B cell (primary cell): ENCODE measurements around the gene PFKFB3. TPM values are rescaled to one million over a fixed set of nuclear protein-coding genes. Genes with fewer than 3 reads are reported as not detected.

Experiments
- ATAC-seq: fragments of 200-7000 bp; cut with Tn5 transposase; one replicate; pipeline ENCODE4 v1.10.0; 2021; ENCODE audit warnings: low read depth, mild to moderate bottlenecking, moderate number of reproducible peaks, moderate library complexity
- CTCF ChIA-PET: fragments of 350-600 bp; sonication (Branson Sonifier 250); formaldehyde crosslinking; loops from one replicate; lab custom pipeline; 2021; ENCODE audit warnings: antibody characterized with exemption, inconsistent platforms; lab: Charles Lee
- POLR2A ChIA-PET: fragments of 350-600 bp; sonication (Branson Sonifier 250); formaldehyde crosslinking; loops from one replicate; lab custom pipeline; 2021; ENCODE audit warnings: antibody characterized with exemption; lab: Charles Lee
- DNase-seq: peaks from one replicate; pipeline ENCODE4 v3.0.0; 2013
- H2AFZ ChIP-seq: 2 replicates; pipeline ENCODE4 v1.6.1; 2012; ENCODE audit warnings: mild to moderate bottlenecking, low read depth, low read length; ENCODE audit not compliant: insufficient read depth, poor library complexity, severe bottlenecking
- H3K27ac ChIP-seq, 2 donors: 1 replicate in 1 of 2; 2 replicates in 1 of 2; pipeline ENCODE4 v1.5.1; 2012 to 2013; ENCODE audit warnings: low read length in 2 of 2, mild to moderate bottlenecking in 2 of 2, moderate library complexity in 1 of 2
- H3K27me3 ChIP-seq, 4 experiments: fragments of 200-600 bp in 1 of 4; sonication (generic) in 1 of 4; replicated peaks in 1 of 4; 1 replicate in 2 of 4; 2 replicates in 2 of 4; pipeline versions ENCODE4 v1.6.1 to v1.7.0; 2013 to 2016; ENCODE audit warnings: low read length in 3 of 4, mild to moderate bottlenecking in 2 of 4, mixed read lengths in 1 of 4, moderate library complexity in 1 of 4; ENCODE audit not compliant: insufficient read depth in 4 of 4, control insufficient read depth in 3 of 4; ENCODE audit errors: control extremely low read depth in 1 of 4
- H3K36me3 ChIP-seq, 2 experiments: replicated peaks in 1 of 2; 1 replicate in 1 of 2; 2 replicates in 1 of 2; pipeline versions ENCODE4 v1.6.1 to v1.7.1; 2013; ENCODE audit warnings: low read length in 1 of 2; ENCODE audit not compliant: insufficient read depth in 2 of 2, control insufficient read depth in 1 of 2; ENCODE audit errors: control extremely low read depth in 1 of 2, extremely low read depth in 1 of 2
- H3K4me1 ChIP-seq, 2 donors: fragments of 200-600 bp in 1 of 2; sonication (generic) in 1 of 2; 1 replicate in 1 of 2; 2 replicates in 1 of 2; pipeline versions ENCODE4 v1.5.1 to v1.6.1; 2013 to 2017; ENCODE audit warnings: low read length in 2 of 2; ENCODE audit not compliant: control insufficient read depth in 2 of 2, insufficient read depth in 2 of 2
- H3K4me2 ChIP-seq: replicated peaks from 2 replicates; pipeline ENCODE3; 2012; ENCODE audit warnings: mild to moderate bottlenecking, low read depth, low read length; ENCODE audit not compliant: poor library complexity, severe bottlenecking
- H3K4me3 ChIP-seq, 5 experiments: fragments of 200-600 bp in 1 of 5; sonication (generic) in 1 of 5; 1 replicate in 3 of 5; 2 replicates in 2 of 5; pipeline versions ENCODE4 v1.5.1 to v1.7.0; 2011 to 2016; ENCODE audit warnings: low read length in 4 of 5, mild to moderate bottlenecking in 4 of 5, low read depth in 2 of 5, control low read depth in 1 of 5, moderate library complexity in 1 of 5; ENCODE audit not compliant: insufficient read depth in 1 of 5; ENCODE audit errors: control extremely low read depth in 1 of 5, extremely low read depth in 1 of 5
- H3K79me2 ChIP-seq: fragments of 200-600 bp; sonication (generic); one replicate; pipeline ENCODE4 v1.6.0; 2016; ENCODE audit warnings: low read length; ENCODE audit not compliant: control insufficient read depth, insufficient read depth
- H3K9ac ChIP-seq: fragments of 200-600 bp; sonication (generic); 2 replicates; pipeline ENCODE4 v1.6.1; 2017; ENCODE audit warnings: mild to moderate bottlenecking, low read length, moderate library complexity
- H3K9me3 ChIP-seq, 3 donors: one replicate each; pipeline versions ENCODE4 v1.6.1 to v1.7.1; 2013; ENCODE audit warnings: low read length in 2 of 3; ENCODE audit not compliant: control insufficient read depth in 2 of 3, insufficient read depth in 1 of 3; ENCODE audit errors: control extremely low read depth in 1 of 3
- H4K20me1 ChIP-seq: 2 replicates; pipeline ENCODE4 v1.6.0; 2012; ENCODE audit warnings: mild to moderate bottlenecking, low read length; ENCODE audit not compliant: insufficient read depth, control insufficient read depth, poor library complexity, severe bottlenecking
- H3K27ac Mint-ChIP-seq: one replicate; pipeline ENCODE4 v1.8.0; 2021; ENCODE audit warnings: mixed read lengths
- H3K27me3 Mint-ChIP-seq: one replicate; pipeline ENCODE4 v1.8.0; 2021; ENCODE audit warnings: mixed read lengths
- H3K4me1 Mint-ChIP-seq: one replicate; pipeline ENCODE4 v1.8.0; 2021; ENCODE audit warnings: mixed read lengths
- H3K4me3 Mint-ChIP-seq: one replicate; pipeline ENCODE4 v1.8.0; 2021; ENCODE audit warnings: mixed read lengths
- H3K9me3 Mint-ChIP-seq: one replicate; pipeline ENCODE4 v1.8.0; 2022; ENCODE audit warnings: mixed read lengths; ENCODE audit not compliant: insufficient read depth
- CTCF ChIP-seq: fragments of 200-600 bp; IDR thresholded peaks from one replicate; pipeline ENCODE4 v1.8.0; 2022; ENCODE audit warnings: antibody characterized with exemption, mild to moderate bottlenecking
- EZH2 ChIP-seq: IDR thresholded peaks from 2 replicates; pipeline ENCODE4 v1.6.1; 2012; ENCODE audit warnings: borderline replicate concordance, low read depth, mild to moderate bottlenecking, moderate library complexity, low read length; ENCODE audit not compliant: insufficient read depth, poor library complexity, severe bottlenecking
- WGBS: methylation state at CpG from one replicate; pipeline ENCODE4 v1.1.5; 2013; ENCODE audit warnings: missing lambda C conversion rate; ENCODE audit not compliant: insufficient coverage; 5-methylcytosine and 5-hydroxymethylcytosine counted together
- intact Hi-C: fragments of 100-400 bp; cut with micrococcal nuclease; formaldehyde crosslinking; loops from one replicate; pipeline ENCODE4 v1.10.0; 2022
- polyA plus RNA-seq: library from polyadenylated mRNA; depleted of rRNA; stranded (reverse); fragments of >200 nt; gene quantifications from 2 replicates; pipeline ENCODE4 v1.2.3, GENCODE V29; 2012
- total RNA-seq, 2 donors: library from RNA; stranded (reverse); fragments of 120-200 nt in 1 of 2; gene quantifications; 1 replicate in 1 of 2; 2 replicates in 1 of 2; pipeline versions ENCODE4 v1.2.3 to v1.2.4, GENCODE V29; 2013 to 2022

Gene PFKFB3
- total and polyA plus RNA-seq, 2 donors (not counting 1 experiment from before 2014, with no cell fraction given), result 13.2 to 239 TPM

GRCh38 chr10:6197321-6197720, 5.4 kb upstream of the PFKFB3 start:
- H3K27ac Mint-ChIP-seq, result no peak overlapping the region
- peaks cover 17% of the 10 kb centered on the region for H3K4me1 Mint-ChIP-seq
- Histone ChIP-seq H3K79me2 (peaks cover 18% of the 10 kb centered on the region), H3K9ac (no peak overlapping the region), H3K4me2 (no peak overlapping the region), H3K4me1 (peaks cover 9 to 16% of the 10 kb centered on the region in 2 donors), H2AFZ (no peak overlapping the region), H3K27me3 (no peaks in the 10 kb centered on the region), H4K20me1 (peaks cover 16% of the 10 kb centered on the region), H3K27ac (no peak overlapping the region), H3K36me3 (no peaks in the 10 kb centered on the region), H3K9me3 (no peaks in the 10 kb centered on the region), H3K4me3 (no peak overlapping the region)
- DNase-seq, result no peak
- TF ChIP-seq EZH2 (no peak), CTCF (no peak)
- POLR2A ChIA-PET, result no interaction called here
- CTCF ChIA-PET, result interaction anchor here (2.3 kb wide), 1 partner anchor 204 kb away, joined by 13 read pairs; no protein-coding TSS in a partner anchor
- no peaks in the 10 kb centered on the region for H3K27me3 Mint-ChIP-seq
- no peak overlapping the region for H3K4me3 Mint-ChIP-seq
- no peak for ATAC-seq
- no CpG with 5 or more reads among the region's 2 CpGs for WGBS
- intact Hi-C loops, result no loop called here
- no peaks in the 10 kb centered on the region for H3K9me3 Mint-ChIP-seq

DNA sequence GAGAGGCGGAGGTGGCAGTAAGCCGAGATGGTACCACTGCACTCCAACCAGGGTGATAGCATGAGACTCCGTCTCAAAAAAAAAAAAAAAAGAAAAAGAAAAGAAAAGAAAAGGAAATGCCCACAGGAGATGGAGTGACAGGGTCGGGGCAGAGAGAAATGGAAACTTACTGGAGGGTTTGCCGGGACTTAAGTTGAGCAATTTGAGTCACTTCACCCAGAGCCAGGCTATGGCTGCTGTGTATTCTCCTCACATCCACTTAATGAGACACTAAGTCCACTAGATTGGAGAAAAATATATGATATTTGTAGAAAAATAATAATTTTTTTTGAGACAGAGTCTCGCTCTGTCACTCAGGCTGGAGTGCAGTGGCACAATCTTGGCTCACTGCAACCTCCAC, 4.6 kb upstream of the PFKFB3 start:
- Histone ChIP-seq H3K36me3 (no peaks in the 10 kb centered on the region), H3K27ac (no peak overlapping the region), H3K27me3 (no peaks in the 10 kb centered on the region), H3K9ac (no peak overlapping the region), H3K9me3 (no peaks in the 10 kb centered on the region), H3K4me2 (no peak overlapping the region), H4K20me1 (peaks cover 16% of the 10 kb centered on the region), H3K4me3 (no peak overlapping the region), H3K4me1 (peaks cover 7 to 16% of the 10 kb centered on the region in 2 donors), H3K79me2 (peaks cover 10% of the 10 kb centered on the region), H2AFZ (no peak overlapping the region)
- H3K27ac Mint-ChIP-seq, result no peak overlapping the region
- no peak for TF ChIP-seq EZH2
- no peak for TF ChIP-seq CTCF
- H3K4me1 Mint-ChIP-seq, result peaks cover 15% of the 10 kb centered on the region
- ATAC-seq, result no peak
- DNase-seq, result no peak
- H3K4me3 Mint-ChIP-seq, result no peak overlapping the region
- H3K9me3 Mint-ChIP-seq, result no peaks in the 10 kb centered on the region
- no peaks in the 10 kb centered on the region for H3K27me3 Mint-ChIP-seq
- intact Hi-C loops, result no loop called here
- CTCF ChIA-PET, result interaction anchor here (1.8 to 5.7 kb wide), 2 partner anchors 202 to 208 kb away, joined by 5 to 325 read pairs; no protein-coding TSS in a partner anchor
- WGBS, result 100% methylated on average over 1 of the region's 6 CpGs
- POLR2A ChIA-PET, result no interaction called here
